ENCODE data around the gene ZNF165.
"Not testable (repeated sequence)": the region's sequence is repeated elsewhere in the genome, so short reads cannot be mapped to it uniquely, and the experiment has no call there.

DNA sequence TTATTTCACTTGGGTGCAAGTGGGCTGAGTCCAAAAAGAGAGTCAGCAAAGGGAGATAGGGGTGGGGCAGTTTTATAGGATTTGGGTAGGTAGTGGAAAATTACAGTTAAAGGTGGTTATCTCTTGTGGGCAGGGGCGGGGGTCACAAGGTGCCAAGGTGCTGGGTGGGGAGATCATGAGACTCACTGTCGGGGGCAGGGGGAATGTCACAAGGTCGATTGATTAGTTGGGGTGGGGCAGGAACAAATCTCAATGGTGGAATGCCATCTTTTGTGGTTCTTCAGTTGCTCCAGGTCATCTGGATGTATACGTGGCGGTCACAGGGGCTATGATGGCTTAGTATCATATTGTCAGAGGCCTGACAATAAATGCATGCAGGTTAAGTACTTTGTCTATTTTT is 41.9 kb downstream of the ZNF165 start:
- TF ChIP-seq POLR2A (IDR thresholded peaks at IDR 0.05; ENCODE audit: control extremely low read depth in 1 of 2, low read depth in 2 of 2, low read length in 2 of 2); RAD21 (IDR thresholded peaks at IDR 0.05 in 1 of 2, conservative IDR thresholded peaks at IDR 0.05 in 1 of 2; ENCODE audit: low read depth in 2 of 2, low read length in 2 of 2): not testable (repeated sequence)
- TF ChIP-seq, protein P1, sequence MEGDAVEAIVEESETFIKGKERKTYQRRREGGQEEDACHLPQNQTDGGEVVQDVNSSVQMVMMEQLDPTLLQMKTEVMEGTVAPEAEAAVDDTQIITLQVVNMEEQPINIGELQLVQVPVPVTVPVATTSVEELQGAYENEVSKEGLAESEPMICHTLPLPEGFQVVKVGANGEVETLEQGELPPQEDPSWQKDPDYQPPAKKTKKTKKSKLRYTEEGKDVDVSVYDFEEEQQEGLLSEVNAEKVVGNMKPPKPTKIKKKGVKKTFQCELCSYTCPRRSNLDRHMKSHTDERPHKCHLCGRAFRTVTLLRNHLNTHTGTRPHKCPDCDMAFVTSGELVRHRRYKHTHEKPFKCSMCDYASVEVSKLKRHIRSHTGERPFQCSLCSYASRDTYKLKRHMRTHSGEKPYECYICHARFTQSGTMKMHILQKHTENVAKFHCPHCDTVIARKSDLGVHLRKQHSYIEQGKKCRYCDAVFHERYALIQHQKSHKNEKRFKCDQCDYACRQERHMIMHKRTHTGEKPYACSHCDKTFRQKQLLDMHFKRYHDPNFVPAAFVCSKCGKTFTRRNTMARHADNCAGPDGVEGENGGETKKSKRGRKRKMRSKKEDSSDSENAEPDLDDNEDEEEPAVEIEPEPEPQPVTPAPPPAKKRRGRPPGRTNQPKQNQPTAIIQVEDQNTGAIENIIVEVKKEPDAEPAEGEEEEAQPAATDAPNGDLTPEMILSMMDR (IDR thresholded peaks at IDR 0.05; ENCODE audit: control extremely low read depth in 1 of 3, insufficient read depth in 1 of 3, low read depth in 1 of 3, low read length in 3 of 3): not testable (repeated sequence)
